HG02610 (cell line): ENCODE data around the gene GPR75.

Experiments used
- ATAC-seq: cut with Tn5 transposase; IDR thresholded peaks from one replicate; pipeline ENCODE4 v1.9.1; 2021; ENCODE audit warnings: mild to moderate bottlenecking, moderate library complexity; ENCODE audit not compliant: unreplicated experiment

The GPR75 gene

GRCh38 chr2:53859206-53860181 is at the start of gene GPR75:
TSS of gene GPR75 (minus strand) at chr2:53859967. CDS start at chr2:53854756, 5,211 bp downstream.
- ATAC-seq = no peak

GRCh38 chr2:53907582-53907981 is 47.8 kb upstream of the GPR75 start:
- ATAC-seq = no peak

GRCh38 chr2:53905396-53905795 is 45.6 kb upstream of the GPR75 start:
- no peak for ATAC-seq

GRCh38 chr2:53903011-53903410 is 43.2 kb upstream of the GPR75 start:
- no peak for ATAC-seq

GRCh38 chr2:53901192-53901591 is 41.4 kb upstream of the GPR75 start:
- ATAC-seq = no peak

GRCh38 chr2:53896864-53897263 is 37.1 kb upstream of the GPR75 start:
- no peak for ATAC-seq

GRCh38 chr2:53886406-53887280 is 26.9 kb upstream of the GPR75 start:
- peak; percentile 51 for ATAC-seq

GRCh38 chr2:53884883-53885282 is 25.1 kb upstream of the GPR75 start:
- no peak for ATAC-seq

GRCh38 chr2:53881986-53882385 is 22.2 kb upstream of the GPR75 start:
- ATAC-seq = no peak

GRCh38 chr2:53881360-53881759 is 21.6 kb upstream of the GPR75 start:
- ATAC-seq = no peak

GRCh38 chr2:53880756-53881155 is 21.0 kb upstream of the GPR75 start:
- no peak for ATAC-seq

- no peak for ATAC-seq
Observed at GRCh38 chr2:53877556-53877955, 17.8 kb upstream of the GPR75 start.

GRCh38 chr2:53877112-53877511 is 17.3 kb upstream of the GPR75 start:
- ATAC-seq = no peak

- no peak for ATAC-seq
Observed at GRCh38 chr2:53874401-53874950, 14.7 kb upstream of the GPR75 start.

- no peak for ATAC-seq
Observed at GRCh38 chr2:53867773-53868172, 8.0 kb upstream of the GPR75 start.

GRCh38 chr2:53867169-53867568 is 7.4 kb upstream of the GPR75 start:
- no peak for ATAC-seq

- ATAC-seq = no peak
Observed at GRCh38 chr2:53865962-53866361, 6.2 kb upstream of the GPR75 start.

GRCh38 chr2:53865264-53865663 is 5.5 kb upstream of the GPR75 start:
- ATAC-seq = no peak

- ATAC-seq = no peak
Observed at GRCh38 chr2:53863538-53864227, 3.9 kb upstream of the GPR75 start.

- no peak for ATAC-seq
Observed at GRCh38 chr2:53861824-53862223, 2.1 kb upstream of the GPR75 start.

- ATAC-seq = no peak
Observed at GRCh38 chr2:53856272-53856671, 3.5 kb downstream of the GPR75 start.
